ENCODE results near the gene WNT7B.

The WNT7B gene

DNA sequence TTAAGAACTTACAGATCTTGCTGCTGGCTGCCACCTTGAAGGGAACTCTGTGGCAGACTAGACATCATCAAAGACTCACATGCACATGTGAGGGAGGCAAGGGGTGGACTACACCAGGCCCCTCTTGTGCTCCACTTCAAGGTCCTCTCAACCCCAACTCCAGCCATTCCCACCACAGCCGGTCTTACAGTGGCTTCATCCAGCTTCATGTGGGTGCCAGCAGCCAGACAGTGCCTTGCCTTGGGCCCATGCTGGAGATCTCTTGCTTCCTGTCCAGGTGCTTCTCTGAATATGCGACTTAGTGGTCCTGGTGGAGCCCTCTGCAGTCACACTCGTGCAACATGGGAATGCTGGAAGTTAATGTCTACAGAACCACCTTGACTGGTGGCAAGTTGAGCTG lies 44.6 kb upstream of the WNT7B start:
- DNase-seq (ENCODE audit: low read depth), result no peak
- H3K4me3 ChIP-seq (ENCODE audit: low read length), result no peak overlapping the region
- TF ChIP-seq, protein P1, sequence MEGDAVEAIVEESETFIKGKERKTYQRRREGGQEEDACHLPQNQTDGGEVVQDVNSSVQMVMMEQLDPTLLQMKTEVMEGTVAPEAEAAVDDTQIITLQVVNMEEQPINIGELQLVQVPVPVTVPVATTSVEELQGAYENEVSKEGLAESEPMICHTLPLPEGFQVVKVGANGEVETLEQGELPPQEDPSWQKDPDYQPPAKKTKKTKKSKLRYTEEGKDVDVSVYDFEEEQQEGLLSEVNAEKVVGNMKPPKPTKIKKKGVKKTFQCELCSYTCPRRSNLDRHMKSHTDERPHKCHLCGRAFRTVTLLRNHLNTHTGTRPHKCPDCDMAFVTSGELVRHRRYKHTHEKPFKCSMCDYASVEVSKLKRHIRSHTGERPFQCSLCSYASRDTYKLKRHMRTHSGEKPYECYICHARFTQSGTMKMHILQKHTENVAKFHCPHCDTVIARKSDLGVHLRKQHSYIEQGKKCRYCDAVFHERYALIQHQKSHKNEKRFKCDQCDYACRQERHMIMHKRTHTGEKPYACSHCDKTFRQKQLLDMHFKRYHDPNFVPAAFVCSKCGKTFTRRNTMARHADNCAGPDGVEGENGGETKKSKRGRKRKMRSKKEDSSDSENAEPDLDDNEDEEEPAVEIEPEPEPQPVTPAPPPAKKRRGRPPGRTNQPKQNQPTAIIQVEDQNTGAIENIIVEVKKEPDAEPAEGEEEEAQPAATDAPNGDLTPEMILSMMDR (IDR thresholded peaks at IDR 0.05; ENCODE audit: insufficient read depth, low read depth, low read length, missing control alignments), result no peak

DNA sequence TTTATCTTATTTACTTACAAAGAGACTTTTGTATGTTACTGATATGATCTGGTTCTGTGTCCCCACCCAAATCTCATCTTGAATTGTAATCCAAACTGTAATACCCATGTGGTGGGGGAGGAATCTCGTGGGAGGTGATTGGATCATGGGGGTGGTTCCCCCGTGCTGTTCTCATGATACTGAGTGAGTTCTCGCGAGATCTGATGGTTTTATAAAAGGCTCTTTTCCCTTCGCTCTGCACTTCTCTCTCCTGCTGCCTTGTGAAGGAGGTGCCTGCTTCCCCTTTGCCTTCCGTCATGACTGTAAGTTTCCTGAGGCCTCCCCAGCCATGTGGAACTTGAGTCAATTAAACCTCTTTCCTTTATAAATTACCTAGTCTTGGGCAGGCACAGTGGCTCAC lies 42.4 kb upstream of the WNT7B start:
- TF ChIP-seq, protein P1 (IDR thresholded peaks at IDR 0.05; ENCODE audit: insufficient read depth, low read depth, low read length, missing control alignments), result no peak
- DNase-seq (ENCODE audit: low read depth), result no peak
- no peak overlapping the region for H3K4me3 ChIP-seq (ENCODE audit: low read length)

DNA sequence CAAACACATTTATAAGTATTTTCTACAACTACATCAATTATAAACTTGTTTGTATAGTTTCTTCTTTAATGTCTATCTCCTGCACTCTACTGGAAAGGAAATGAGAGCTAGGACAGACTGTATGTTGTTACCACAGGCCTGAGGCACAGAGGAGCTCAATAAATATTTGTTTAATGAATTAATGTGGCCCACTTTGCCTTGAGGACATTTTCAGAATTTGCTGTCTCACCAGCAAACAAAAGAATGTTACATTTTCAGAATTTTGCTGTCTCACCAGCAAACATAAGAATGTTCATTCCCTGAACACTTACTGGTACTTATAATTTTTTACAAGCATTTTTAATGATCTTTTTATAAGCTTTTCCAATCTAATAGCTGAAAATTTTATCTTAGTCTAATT lies 41.9 kb upstream of the WNT7B start:
- DNase-seq (ENCODE audit: low read depth), result peak; percentile 39
- H3K4me3 ChIP-seq (ENCODE audit: low read length), result no peak overlapping the region
- TF ChIP-seq, protein P1 (IDR thresholded peaks at IDR 0.05; ENCODE audit: insufficient read depth, low read depth, low read length, missing control alignments), result no peak

DNA sequence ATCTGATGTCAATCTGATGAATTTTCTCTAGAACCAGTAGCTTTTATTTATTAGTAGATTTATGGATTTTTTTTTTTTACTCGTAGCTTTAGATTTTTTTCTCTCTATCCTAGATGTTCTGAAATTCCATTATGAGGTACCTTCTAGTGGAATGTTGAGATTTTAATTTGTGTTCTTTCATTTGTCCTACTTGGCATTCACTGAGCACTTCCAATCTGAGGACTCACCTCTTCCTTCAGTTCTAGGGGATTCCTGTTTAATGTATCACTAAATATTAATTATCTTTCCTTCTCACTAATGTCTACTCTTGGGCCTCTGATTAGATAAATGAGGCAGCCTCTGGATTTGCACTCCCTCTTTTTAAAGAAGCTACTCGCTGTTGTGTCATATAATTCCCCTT lies 40.2 kb upstream of the WNT7B start:
- no peak for DNase-seq (ENCODE audit: low read depth)
- TF ChIP-seq, protein P1 (IDR thresholded peaks at IDR 0.05; ENCODE audit: insufficient read depth, low read depth, low read length, missing control alignments), result no peak
- no peak overlapping the region for H3K4me3 ChIP-seq (ENCODE audit: low read length)

GRCh38 chr22:46013460-46014416 lies 36.8 kb upstream of the WNT7B start:
- peak overlapping the region; percentile 52 for H3K4me3 ChIP-seq (ENCODE audit: low read length)
- TF ChIP-seq, protein P1 (IDR thresholded peaks at IDR 0.05; ENCODE audit: insufficient read depth, low read depth, low read length, missing control alignments), result peak; percentile 75
- DNase-seq (ENCODE audit: low read depth), result peak; percentile 98

DNA sequence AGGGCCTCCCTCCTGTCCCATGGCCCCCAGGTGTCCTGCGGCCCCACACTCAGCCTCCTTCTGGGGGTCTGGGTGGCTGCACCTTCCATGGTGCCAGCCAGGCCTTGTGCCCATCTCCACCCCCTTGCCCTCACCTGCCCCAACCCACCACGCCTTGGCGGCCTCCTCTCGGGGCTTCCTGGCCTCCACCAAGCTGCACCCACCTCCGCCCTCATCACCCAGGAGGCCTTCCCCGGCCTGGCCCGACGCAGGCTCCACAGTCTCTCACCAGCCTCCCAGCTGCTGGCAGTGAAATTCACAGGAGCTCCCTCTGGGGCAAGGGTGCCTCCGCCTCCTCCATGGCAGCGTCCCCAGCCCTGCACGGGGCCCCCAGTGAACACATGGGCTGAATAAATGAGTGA lies 35.9 kb upstream of the WNT7B start:
- TF ChIP-seq, protein P1 (IDR thresholded peaks at IDR 0.05; ENCODE audit: insufficient read depth, low read depth, low read length, missing control alignments), result no peak
- no peak overlapping the region for H3K4me3 ChIP-seq (ENCODE audit: low read length)
- DNase-seq (ENCODE audit: low read depth), result no peak

All from epithelial cell of esophagus (primary cell).